Measurements from ENCODE around the gene NIT1.

- TF ChIP-seq, protein P1, sequence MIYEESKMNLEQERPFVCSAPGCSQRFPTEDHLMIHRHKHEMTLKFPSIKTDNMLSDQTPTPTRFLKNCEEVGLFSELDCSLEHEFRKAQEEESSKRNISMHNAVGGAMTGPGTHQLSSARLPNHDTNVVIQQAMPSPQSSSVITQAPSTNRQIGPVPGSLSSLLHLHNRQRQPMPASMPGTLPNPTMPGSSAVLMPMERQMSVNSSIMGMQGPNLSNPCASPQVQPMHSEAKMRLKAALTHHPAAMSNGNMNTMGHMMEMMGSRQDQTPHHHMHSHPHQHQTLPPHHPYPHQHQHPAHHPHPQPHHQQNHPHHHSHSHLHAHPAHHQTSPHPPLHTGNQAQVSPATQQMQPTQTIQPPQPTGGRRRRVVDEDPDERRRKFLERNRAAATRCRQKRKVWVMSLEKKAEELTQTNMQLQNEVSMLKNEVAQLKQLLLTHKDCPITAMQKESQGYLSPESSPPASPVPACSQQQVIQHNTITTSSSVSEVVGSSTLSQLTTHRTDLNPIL (CRISPR knock-in tag; IDR thresholded peaks at IDR 0.05; ENCODE audit: low read depth), result no peak
- no peak for TF ChIP-seq SNAI2 (CRISPR knock-in tag; IDR thresholded peaks at IDR 0.05)
These were observed 35.3 kb downstream of the NIT1 start for GRCh38 chr1:161153176-161153575.
